ENCODE measurements around the gene FBXL12. TPM values are rescaled to one million over a fixed set of nuclear protein-coding genes. Genes with fewer than 3 reads are reported as not detected.

Gene FBXL12
- polyA plus RNA-seq, 1 donor from 2014 or later, result 31.5 TPM

- no peak overlapping the region for H3K27ac ChIP-seq (ENCODE audit: low read length)
- no peaks in the 10 kb centered on the region for H3K9me2 ChIP-seq (ENCODE audit: insufficient read depth, low read length)
- H3K4me2 ChIP-seq (ENCODE audit: low read length), result no peak overlapping the region
- no peaks in the 10 kb centered on the region for H3K79me2 ChIP-seq (replicated peaks; ENCODE audit: insufficient read depth, low read length)
- H3K4me3 ChIP-seq (ENCODE audit: low read length), result no peak overlapping the region
- no peak overlapping the region for H2AFZ ChIP-seq (ENCODE audit: low read depth, low read length)
- H4K20me1 ChIP-seq (ENCODE audit: insufficient read depth), result no peaks in the 10 kb centered on the region
- H3K27me3 ChIP-seq (ENCODE audit: insufficient read depth, low read depth, low read length), result no peaks in the 10 kb centered on the region
- H3F3A ChIP-seq (ENCODE audit: insufficient read depth, low read length, poor library complexity, severe bottlenecking), result no peaks in the 10 kb centered on the region
- TF ChIP-seq SMC3 (conservative IDR thresholded peaks at IDR 0.05; ENCODE audit: poor library complexity) (no peak), TAF1 (IDR thresholded peaks at IDR 0.05; ENCODE audit: low read depth) (no peak)
- H3K9me3 ChIP-seq (ENCODE audit: low read length), result no peaks in the 10 kb centered on the region
- H3K9ac ChIP-seq (ENCODE audit: low read length), result no peak overlapping the region
- H3K36me3 ChIP-seq (ENCODE audit: insufficient read depth, low read length), result no peaks in the 10 kb centered on the region
These were observed 24.2 kb upstream of the FBXL12 start for GRCh38 chr19:9842834-9843625.

- H3K4me3 ChIP-seq (ENCODE audit: low read length), result no peak overlapping the region
- no peaks in the 10 kb centered on the region for H4K20me1 ChIP-seq (ENCODE audit: insufficient read depth)
- peaks cover 16% of the 10 kb centered on the region for H3K79me2 ChIP-seq (replicated peaks; ENCODE audit: insufficient read depth, low read length)
- H3K36me3 ChIP-seq (ENCODE audit: insufficient read depth, low read length), result no peaks in the 10 kb centered on the region
- H3K4me2 ChIP-seq (ENCODE audit: low read length), result no peak overlapping the region
- H3K27me3 ChIP-seq (ENCODE audit: insufficient read depth, low read depth, low read length), result no peaks in the 10 kb centered on the region
- TF ChIP-seq MXI1 (conservative IDR thresholded peaks at IDR 0.05; ENCODE audit: poor library complexity, severe bottlenecking) (no peak), SMC3 (conservative IDR thresholded peaks at IDR 0.05; ENCODE audit: poor library complexity) (no peak)
- no peak overlapping the region for H2AFZ ChIP-seq (ENCODE audit: low read depth, low read length)
- H3K9ac ChIP-seq (ENCODE audit: low read length), result no peak overlapping the region
- H3K9me2 ChIP-seq (ENCODE audit: insufficient read depth, low read length), result no peaks in the 10 kb centered on the region
- no peaks in the 10 kb centered on the region for H3K9me3 ChIP-seq (ENCODE audit: low read length)
- H3K27ac ChIP-seq (ENCODE audit: low read length), result no peak overlapping the region
- H3F3A ChIP-seq (ENCODE audit: insufficient read depth, low read length, poor library complexity, severe bottlenecking), result no peaks in the 10 kb centered on the region
These were observed 20.5 kb upstream of the FBXL12 start for GRCh38 chr19:9839415-9839814.

GRCh38 chr19:9838324-9838723 lies 19.4 kb upstream of the FBXL12 start:
- Histone ChIP-seq H3K4me2 (ENCODE audit: low read length) (no peak overlapping the region), H3K36me3 (ENCODE audit: insufficient read depth, low read length) (no peaks in the 10 kb centered on the region), H3K9me2 (ENCODE audit: insufficient read depth, low read length) (no peaks in the 10 kb centered on the region), H3F3A (ENCODE audit: insufficient read depth, low read length, poor library complexity, severe bottlenecking) (no peaks in the 10 kb centered on the region), H4K20me1 (ENCODE audit: insufficient read depth) (no peaks in the 10 kb centered on the region), H3K9me3 (ENCODE audit: low read length) (no peaks in the 10 kb centered on the region), H3K9ac (ENCODE audit: low read length) (no peak overlapping the region), H3K4me3 (ENCODE audit: low read length) (no peak overlapping the region), H3K27me3 (ENCODE audit: insufficient read depth, low read depth, low read length) (no peaks in the 10 kb centered on the region), H3K79me2 (replicated peaks; ENCODE audit: insufficient read depth, low read length) (peaks cover 16% of the 10 kb centered on the region), H3K27ac (ENCODE audit: low read length) (no peak overlapping the region), H2AFZ (ENCODE audit: low read depth, low read length) (no peak overlapping the region)
- TF ChIP-seq POLR2AphosphoS5 (IDR thresholded peaks at IDR 0.05) (no peak), RAD21 (conservative IDR thresholded peaks at IDR 0.05) (no peak), MXI1 (conservative IDR thresholded peaks at IDR 0.05; ENCODE audit: poor library complexity, severe bottlenecking) (no peak), TAF1 (IDR thresholded peaks at IDR 0.05; ENCODE audit: low read depth) (no peak)

- Histone ChIP-seq H3K36me3 (ENCODE audit: insufficient read depth, low read length) (no peaks in the 10 kb centered on the region), H3K4me2 (ENCODE audit: low read length) (peak overlapping the region; percentile 51), H3K4me3 (ENCODE audit: low read length) (peak overlapping the region; percentile 97), H3K79me2 (replicated peaks; ENCODE audit: insufficient read depth, low read length) (peaks cover 22% of the 10 kb centered on the region), H3K27me3 (ENCODE audit: insufficient read depth, low read depth, low read length) (no peaks in the 10 kb centered on the region), H3K27ac (ENCODE audit: low read length) (no peak overlapping the region), H3K9ac (ENCODE audit: low read length) (peak overlapping the region; percentile 84), H4K20me1 (ENCODE audit: insufficient read depth) (no peaks in the 10 kb centered on the region), H3K9me3 (ENCODE audit: low read length) (no peaks in the 10 kb centered on the region), H3K9me2 (ENCODE audit: insufficient read depth, low read length) (no peaks in the 10 kb centered on the region), H3F3A (ENCODE audit: insufficient read depth, low read length, poor library complexity, severe bottlenecking) (no peaks in the 10 kb centered on the region), H2AFZ (ENCODE audit: low read depth, low read length) (no peak overlapping the region)
- TF ChIP-seq SMC3 (conservative IDR thresholded peaks at IDR 0.05; ENCODE audit: poor library complexity) (no peak), MXI1 (conservative IDR thresholded peaks at IDR 0.05; ENCODE audit: poor library complexity, severe bottlenecking) (no peak), EZH2 (IDR thresholded peaks at IDR 0.05; ENCODE audit: borderline replicate concordance, insufficient read depth, low read length, poor library complexity, severe bottlenecking) (no peak), TAF1 (IDR thresholded peaks at IDR 0.05; ENCODE audit: low read depth) (no peak), RAD21 (conservative IDR thresholded peaks at IDR 0.05) (no peak), POLR2AphosphoS5 (IDR thresholded peaks at IDR 0.05) (no peak), CTCF (IDR thresholded peaks at IDR 0.05; ENCODE audit: poor library complexity, severe bottlenecking) (no peak), EP300 (conservative IDR thresholded peaks at IDR 0.05; ENCODE audit: poor library complexity, severe bottlenecking) (no peak), REST (IDR thresholded peaks at IDR 0.05; ENCODE audit: borderline replicate concordance) (no peak)
These were observed 17.1 kb upstream of the FBXL12 start for GRCh38 chr19:9836021-9836420.
